Endodermal cell (in vitro differentiated cells): ENCODE data around the gene ENTR1. TPM values are rescaled to one million over a fixed set of nuclear protein-coding genes. Genes with fewer than 3 reads are reported as not detected.

Source experiments
- DNase-seq: peaks from one replicate; pipeline ENCODE4 v3.0.0-alpha.2; 2017
- H3K27ac ChIP-seq: 2 replicates; pipeline ENCODE4 v1.5.1; 2013; ENCODE audit warnings: mild to moderate bottlenecking, low read depth, low read length, moderate library complexity
- H3K27me3 ChIP-seq: 2 replicates; pipeline ENCODE4 v1.6.1; 2013; ENCODE audit warnings: mild to moderate bottlenecking, low read length, moderate library complexity; ENCODE audit not compliant: insufficient read depth, control insufficient read depth, poor library complexity, severe bottlenecking
- H3K36me3 ChIP-seq: 2 replicates; pipeline ENCODE4 v1.7.0; 2013; ENCODE audit warnings: mild to moderate bottlenecking, low read length, moderate library complexity; ENCODE audit not compliant: control insufficient read depth, insufficient read depth
- H3K4me1 ChIP-seq: one replicate; pipeline ENCODE4 v1.7.0; 2013; ENCODE audit warnings: low read length; ENCODE audit not compliant: control insufficient read depth, insufficient read depth
- H3K4me3 ChIP-seq: 2 replicates; pipeline ENCODE4 v1.5.1; 2013; ENCODE audit warnings: mild to moderate bottlenecking, low read length, moderate library complexity
- H3K9ac ChIP-seq: 2 replicates; pipeline ENCODE4 v1.6.1; 2013; ENCODE audit warnings: mild to moderate bottlenecking, low read length, moderate library complexity; ENCODE audit not compliant: poor library complexity, severe bottlenecking; ENCODE audit errors: extremely low read depth
- H3K9me3 ChIP-seq: 2 replicates; pipeline ENCODE4 v1.6.1; 2013; ENCODE audit warnings: mild to moderate bottlenecking, low read length, moderate library complexity; ENCODE audit not compliant: control insufficient read depth
- H3K27ac Mint-ChIP-seq: 2 replicates; pipeline ENCODE4 v1.8.0; 2020; ENCODE audit warnings: mixed read lengths
- H3K27me3 Mint-ChIP-seq: 2 replicates; pipeline ENCODE4 v1.8.0; 2021; ENCODE audit warnings: mild to moderate bottlenecking, mixed read lengths; ENCODE audit not compliant: insufficient read depth
- H3K36me3 Mint-ChIP-seq: 2 replicates; pipeline ENCODE4 v1.8.0; 2020; ENCODE audit warnings: low read depth, mixed read lengths
- H3K4me1 Mint-ChIP-seq: 2 replicates; pipeline ENCODE4 v1.8.0; 2020; ENCODE audit warnings: mixed read lengths
- H3K4me3 Mint-ChIP-seq: 2 replicates; pipeline ENCODE4 v1.8.0; 2020; ENCODE audit warnings: mild to moderate bottlenecking, moderate library complexity, mixed read lengths
- H3K9me3 Mint-ChIP-seq: 2 replicates; pipeline ENCODE4 v1.8.0; 2020; ENCODE audit warnings: mild to moderate bottlenecking, mixed read lengths
- CTCF ChIP-seq: fragments of 200-600 bp; sonication (generic); conservative IDR thresholded peaks from 2 replicates; pipeline ENCODE4 v1.5.0; 2021; ENCODE audit warnings: antibody characterized with exemption, mild to moderate bottlenecking
- WGBS, 2 experiments: methylation state at CpG; one replicate each; pipeline versions ENCODE4 v1.1.5 to v1.1.7; 2013; ENCODE audit warnings: missing lambda C conversion rate in 2 of 2, mixed read lengths in 1 of 2; ENCODE audit not compliant: insufficient coverage in 1 of 2, insufficient read length in 1 of 2; 5-methylcytosine and 5-hydroxymethylcytosine counted together
- total RNA-seq, 2 donors: library from RNA; stranded (reverse); fragmentation: NEBNext Ultra II Directional in 1 of 2; extraction: Animal tissue kit (Norgen Biotek cat#: 25700) in 1 of 2; gene quantifications; 2 replicates in 1 of 2; 3 replicates in 1 of 2; pipeline ENCODE4 v1.2.1, GENCODE V29; 2021

ENTR1 gene
- total RNA-seq, 2 donors from 2014 or later, result 76.6 to 83.1 TPM

- 92 to 100% methylated on average over 3 of the region's 3 CpGs for WGBS, 2 experiments
- Histone ChIP-seq H3K27ac (no peak overlapping the region), H3K9me3 (no peaks in the 10 kb centered on the region), H3K9ac (no peak overlapping the region), H3K36me3 (peaks cover 85% of the 10 kb centered on the region), H3K4me3 (no peak overlapping the region), H3K4me1 (no peaks in the 10 kb centered on the region), H3K27me3 (no peaks in the 10 kb centered on the region)
- no peaks in the 10 kb centered on the region for H3K9me3 Mint-ChIP-seq
- DNase-seq, result no peak
- no peaks in the 10 kb centered on the region for H3K27me3 Mint-ChIP-seq
- H3K4me1 Mint-ChIP-seq, result no peaks in the 10 kb centered on the region
- no peak overlapping the region for H3K4me3 Mint-ChIP-seq
- no peak for TF ChIP-seq CTCF
- peaks cover 74% of the 10 kb centered on the region for H3K36me3 Mint-ChIP-seq
- H3K27ac Mint-ChIP-seq, result no peak overlapping the region
Observed at GRCh38 chr9:136448655-136449054, 38.2 kb upstream of the ENTR1 start.

- no peak for DNase-seq
- 96 to 99% methylated on average over 23 to 27 of the region's 27 CpGs for whole genome bisulfite sequencing, 2 experiments
- Histone ChIP-seq H3K36me3 (peaks cover 82% of the 10 kb centered on the region), H3K27ac (no peak overlapping the region), H3K9ac (no peak overlapping the region), H3K9me3 (no peaks in the 10 kb centered on the region), H3K4me3 (no peak overlapping the region), H3K27me3 (no peaks in the 10 kb centered on the region), H3K4me1 (no peaks in the 10 kb centered on the region)
- Mint-ChIP-seq H3K4me1 (no peaks in the 10 kb centered on the region), H3K27ac (peak overlapping the region; percentile 49), H3K36me3 (peaks cover 78% of the 10 kb centered on the region), H3K27me3 (no peaks in the 10 kb centered on the region), H3K9me3 (no peaks in the 10 kb centered on the region), H3K4me3 (no peak overlapping the region)
- no peak for TF ChIP-seq CTCF
Observed at GRCh38 chr9:136447173-136447778, 36.9 kb upstream of the ENTR1 start.

GRCh38 chr9:136445799-136446198 lies 35.4 kb upstream of the ENTR1 start:
- Histone ChIP-seq H3K36me3 (peaks cover 85% of the 10 kb centered on the region), H3K9me3 (no peaks in the 10 kb centered on the region), H3K9ac (no peak overlapping the region), H3K27ac (no peak overlapping the region), H3K4me3 (no peak overlapping the region), H3K27me3 (no peaks in the 10 kb centered on the region), H3K4me1 (no peaks in the 10 kb centered on the region)
- Mint-ChIP-seq H3K9me3 (no peaks in the 10 kb centered on the region), H3K27ac (peak overlapping the region; percentile 44), H3K4me3 (no peak overlapping the region), H3K36me3 (peaks cover 75% of the 10 kb centered on the region), H3K4me1 (no peaks in the 10 kb centered on the region), H3K27me3 (no peaks in the 10 kb centered on the region)
- TF ChIP-seq CTCF, result no peak
- WGBS, 2 experiments, result 91 to 94% methylated on average over 6 to 7 of the region's 7 CpGs
- no peak for DNase-seq
